HCT116 (cell line): ENCODE measurements around the gene NF2. TPM values are rescaled to one million over a fixed set of nuclear protein-coding genes. Genes with fewer than 3 reads are reported as not detected.

Source experiments
- ATAC-seq: fragments of 200-7000 bp; cut with Tn5 transposase; 2 replicates; pipeline ENCODE4 v1.9.1; 2020; ENCODE audit warnings: mild to moderate bottlenecking, moderate library complexity
- BruUV-seq: library from RNA; stranded (reverse); fragments of 400-500 nt; replicated peaks from 2 replicates; lab custom pipeline; 2021; lab: Mats Ljungman, UMichigan
- CTCF ChIA-PET: fragments of 300-600 bp; sonication (Branson Sonifier 250); formaldehyde crosslinking; loops from one replicate; lab custom pipeline; 2021; ENCODE audit warnings: antibody characterized with exemption; lab: Charles Lee
- POLR2A ChIA-PET: fragments of 300-600, 350-600 bp; sonication (Branson Sonifier 250); formaldehyde crosslinking; loops from one replicate; lab custom pipeline; 2021; ENCODE audit warnings: antibody characterized with exemption; lab: Charles Lee
- RAD21 ChIA-PET, 2 experiments: fragments of 300-600 bp; sonication (Branson Sonifier 250); formaldehyde crosslinking; loops; one replicate each; lab custom pipeline; 2023; ENCODE audit warnings: low total read pairs in 2 of 2; ENCODE audit not compliant: uncharacterized antibody in 2 of 2, unreplicated experiment in 2 of 2, low non-redundant PET in 1 of 2; lab: Charles Lee
- DNase-seq: peaks from one replicate; pipeline ENCODE4 v3.0.0-alpha.2; 2010; ENCODE audit warnings: low read depth, low spot score
- H2AFZ ChIP-seq: fragments of 200-600 bp; shearing (Covaris generic), sonication (generic); 2 replicates; pipeline ENCODE4 v1.6.1; 2017; ENCODE audit warnings: low read depth, mixed run types, mixed read lengths, antibody characterized with exemption, low read length; ENCODE audit not compliant: poor library complexity, severe bottlenecking
- H3K27ac ChIP-seq: 2 replicates; pipeline ENCODE4 v1.5.1; 2012; ENCODE audit warnings: low read depth, low read length
- H3K27me3 ChIP-seq: fragments of 200-600 bp; sonication (generic); 2 replicates; pipeline ENCODE4 v1.6.1; 2016; ENCODE audit warnings: mixed run types, low read length, mixed read lengths; ENCODE audit not compliant: insufficient read depth
- H3K36me3 ChIP-seq, 2 experiments: fragments of 200-500 bp in 1 of 2; fragments of 200-600 bp in 1 of 2; sonication (Bioruptor generic) in 1 of 2; sonication (generic) in 1 of 2; 2 replicates each; pipeline versions ENCODE4 v1.5.1 to v1.6.1; 2014 to 2016; ENCODE audit warnings: low read length in 2 of 2, inconsistent platforms in 1 of 2, mixed read lengths in 1 of 2, mixed run types in 1 of 2; ENCODE audit not compliant: insufficient read depth in 2 of 2, control insufficient read depth in 1 of 2
- H3K4me1 ChIP-seq, 2 experiments: fragments of 200-600 bp in 1 of 2; sonication (generic) in 1 of 2; 2 replicates each; pipeline versions ENCODE4 v1.5.1 to v1.6.1; 2012 to 2017; ENCODE audit warnings: low read length in 2 of 2, inconsistent platforms in 1 of 2, mild to moderate bottlenecking in 1 of 2, mixed read lengths in 1 of 2, mixed run types in 1 of 2, moderate library complexity in 1 of 2; ENCODE audit not compliant: insufficient read depth in 2 of 2, control insufficient read depth in 1 of 2
- H3K4me2 ChIP-seq: fragments of 200-600 bp; sonication (generic); 2 replicates; pipeline ENCODE4 v1.6.1; 2017; ENCODE audit warnings: mixed run types, low read length, mixed read lengths
- H3K4me3 ChIP-seq, 2 experiments: fragments of 200-600 bp in 1 of 2; sonication (generic) in 1 of 2; replicated peaks in 1 of 2; 2 replicates each; pipeline ENCODE4 v1.5.1; 2011 to 2016; ENCODE audit warnings: low read length in 2 of 2, control low read depth in 1 of 2, low read depth in 1 of 2, mild to moderate bottlenecking in 1 of 2, mixed read lengths in 1 of 2, mixed run types in 1 of 2
- H3K79me2 ChIP-seq: fragments of 200-600 bp; sonication (generic); 2 replicates; pipeline ENCODE4 v1.6.1; 2017; ENCODE audit warnings: mild to moderate bottlenecking, mixed run types, low read length, moderate library complexity, mixed read lengths; ENCODE audit not compliant: insufficient read depth
- H3K9ac ChIP-seq: fragments of 200-600 bp; sonication (generic); 2 replicates; pipeline ENCODE4 v1.6.1; 2016; ENCODE audit warnings: low read length, mixed read lengths
- H3K9me2 ChIP-seq: fragments of 200-600 bp; sonication (generic), shearing (Covaris generic); 2 replicates; pipeline ENCODE4 v1.6.1; 2017; ENCODE audit warnings: mixed run types, mild to moderate bottlenecking, moderate library complexity; ENCODE audit not compliant: insufficient read depth
- H3K9me3 ChIP-seq, 2 experiments: fragments of 200-500 bp in 1 of 2; fragments of 200-600 bp in 1 of 2; sonication (Bioruptor generic) in 1 of 2; sonication (generic) in 1 of 2; 2 replicates each; pipeline ENCODE4 v1.6.1; 2014 to 2017; ENCODE audit warnings: low read length in 2 of 2, mixed read lengths in 2 of 2, inconsistent platforms in 1 of 2, low read depth in 1 of 2, mild to moderate bottlenecking in 1 of 2, mixed run types in 1 of 2, moderate library complexity in 1 of 2; ENCODE audit not compliant: control insufficient read depth in 1 of 2, insufficient read depth in 1 of 2
- H4K20me1 ChIP-seq: fragments of 200-600 bp; sonication (generic), shearing (Covaris generic); 2 replicates; pipeline ENCODE4 v1.6.1; 2017; ENCODE audit warnings: mixed run types, mild to moderate bottlenecking, moderate library complexity; ENCODE audit not compliant: insufficient read depth
- CEBPB ChIP-seq: IDR thresholded peaks from 2 replicates; pipeline ENCODE4 v1.6.1; 2012; ENCODE audit warnings: low read depth
- EGR1 ChIP-seq: IDR thresholded peaks from 2 replicates; pipeline ENCODE4 v1.6.1; 2012; ENCODE audit warnings: low read depth
- EZH2 ChIP-seq: fragments of 200-600 bp; sonication (generic); IDR thresholded peaks from 2 replicates; pipeline ENCODE4 v1.6.1; 2017; ENCODE audit warnings: antibody characterized with exemption, mixed run types
- EZH2phosphoT487 ChIP-seq: fragments of 200-600 bp; IDR thresholded peaks from 2 replicates; pipeline ENCODE4 v1.6.1; 2018; ENCODE audit warnings: antibody characterized with exemption, borderline replicate concordance
- JUND ChIP-seq: IDR thresholded peaks from 2 replicates; pipeline ENCODE4 v1.6.1; 2012
- POLR2A ChIP-seq: IDR thresholded peaks from 2 replicates; pipeline ENCODE4 v1.7.0; 2011; ENCODE audit warnings: borderline replicate concordance; ENCODE audit not compliant: insufficient read depth, insufficient read length; ENCODE audit errors: extremely low read depth
- RAD21 ChIP-seq: IDR thresholded peaks from 2 replicates; pipeline ENCODE4 v1.6.1; 2012; ENCODE audit warnings: low read depth, mild to moderate bottlenecking
- SP1 ChIP-seq: IDR thresholded peaks from 2 replicates; pipeline ENCODE4 v1.6.1; 2012; ENCODE audit warnings: low read depth
- SRF ChIP-seq: IDR thresholded peaks from 2 replicates; pipeline ENCODE4 v1.6.1; 2012; ENCODE audit warnings: low read depth
- TCF7L2 ChIP-seq: IDR thresholded peaks from 2 replicates; pipeline ENCODE4 v1.7.0; 2011; ENCODE audit warnings: borderline replicate concordance, inconsistent platforms; ENCODE audit not compliant: insufficient read depth, insufficient read length; ENCODE audit errors: extremely low read depth
- intact Hi-C: fragments of 100-400 bp; cut with micrococcal nuclease; formaldehyde crosslinking; loops from 2 replicates; pipeline ENCODE4 v1.10.0; 2022
- total RNA-seq: library from RNA; stranded (reverse); gene quantifications from one replicate; pipeline ENCODE4 v1.2.1, GENCODE V29; 2021; ENCODE audit not compliant: unreplicated experiment
- TF ChIP-seq, protein P1 (sequence below): IDR thresholded peaks from 2 replicates; pipeline ENCODE4 v1.6.1; 2011; ENCODE audit warnings: mild to moderate bottlenecking, low read length, moderate library complexity; ENCODE audit not compliant: insufficient replicate concordance; ENCODE audit errors: extremely low read depth
- TF ChIP-seq, protein P2 (sequence below): IDR thresholded peaks from 2 replicates; pipeline ENCODE4 v1.6.1; 2012; ENCODE audit warnings: low read depth
- TF ChIP-seq, protein P3 (sequence below): IDR thresholded peaks from 2 replicates; pipeline ENCODE4 v1.6.1; 2012
- TF ChIP-seq, protein P4 (sequence below): IDR thresholded peaks from 2 replicates; pipeline ENCODE4 v1.6.1; 2012

Gene NF2
- total RNA-seq, 1 experiment from 2014 or later = 70.2 TPM

DNA sequence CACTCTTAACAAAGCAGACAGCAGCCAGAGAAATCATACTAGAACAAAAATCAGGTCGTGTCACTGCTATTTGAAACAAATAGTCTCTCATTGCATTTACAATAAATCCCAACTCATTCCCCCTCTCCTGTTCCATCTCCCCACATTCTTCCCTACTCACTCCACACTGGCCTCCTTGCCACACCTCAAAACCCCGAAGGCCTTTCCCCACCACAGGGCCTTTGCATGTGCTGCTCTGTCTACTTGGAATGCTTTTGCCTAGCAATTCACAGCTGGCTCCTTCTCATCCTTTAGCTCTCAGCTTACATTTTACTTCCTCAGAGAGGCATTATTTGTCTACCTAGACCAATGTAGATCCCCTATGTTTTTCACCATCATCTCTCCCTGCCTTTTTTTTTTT, 43.6 kb upstream of the NF2 start:
- Histone ChIP-seq H2AFZ (no peak overlapping the region), H3K4me3 (no peak overlapping the region), H3K9me3 (no peaks in the 10 kb centered on the region), H3K9ac (no peak overlapping the region), H3K79me2 (no peaks in the 10 kb centered on the region), H3K27me3 (no peaks in the 10 kb centered on the region), H3K9me2 (no peaks in the 10 kb centered on the region), H3K27ac (no peak overlapping the region), H3K4me2 (no peak overlapping the region), H4K20me1 (no peaks in the 10 kb centered on the region)
- DNase-seq = no peak
- intact Hi-C loops = no loop called here
- RAD21 ChIA-PET = no interaction called here
- ATAC-seq = no peak
- no peak for TF ChIP-seq EZH2
- no peak for TF ChIP-seq POLR2A
- TF ChIP-seq, protein P1, sequence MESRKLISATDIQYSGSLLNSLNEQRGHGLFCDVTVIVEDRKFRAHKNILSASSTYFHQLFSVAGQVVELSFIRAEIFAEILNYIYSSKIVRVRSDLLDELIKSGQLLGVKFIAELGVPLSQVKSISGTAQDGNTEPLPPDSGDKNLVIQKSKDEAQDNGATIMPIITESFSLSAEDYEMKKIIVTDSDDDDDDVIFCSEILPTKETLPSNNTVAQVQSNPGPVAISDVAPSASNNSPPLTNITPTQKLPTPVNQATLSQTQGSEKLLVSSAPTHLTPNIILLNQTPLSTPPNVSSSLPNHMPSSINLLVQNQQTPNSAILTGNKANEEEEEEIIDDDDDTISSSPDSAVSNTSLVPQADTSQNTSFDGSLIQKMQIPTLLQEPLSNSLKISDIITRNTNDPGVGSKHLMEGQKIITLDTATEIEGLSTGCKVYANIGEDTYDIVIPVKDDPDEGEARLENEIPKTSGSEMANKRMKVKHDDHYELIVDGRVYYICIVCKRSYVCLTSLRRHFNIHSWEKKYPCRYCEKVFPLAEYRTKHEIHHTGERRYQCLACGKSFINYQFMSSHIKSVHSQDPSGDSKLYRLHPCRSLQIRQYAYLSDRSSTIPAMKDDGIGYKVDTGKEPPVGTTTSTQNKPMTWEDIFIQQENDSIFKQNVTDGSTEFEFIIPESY = no peak
- TF ChIP-seq, all 23 proteins: peak for 0
- POLR2A ChIA-PET = no interaction called here
- CTCF ChIA-PET = interaction anchor here (0.7 kb wide), 1 partner anchor 10 kb away, joined by 3 read pairs; no protein-coding TSS in a partner anchor
- no peaks in the 10 kb centered on the region; a peak in 1 of 4 replicates for H3K4me1 ChIP-seq
- BruUV-seq = no TSS peak
- H3K36me3 ChIP-seq = peaks cover 8 to 50% of the 10 kb centered on the region in 2 experiments; a peak in 3 of 4 replicates

DNA sequence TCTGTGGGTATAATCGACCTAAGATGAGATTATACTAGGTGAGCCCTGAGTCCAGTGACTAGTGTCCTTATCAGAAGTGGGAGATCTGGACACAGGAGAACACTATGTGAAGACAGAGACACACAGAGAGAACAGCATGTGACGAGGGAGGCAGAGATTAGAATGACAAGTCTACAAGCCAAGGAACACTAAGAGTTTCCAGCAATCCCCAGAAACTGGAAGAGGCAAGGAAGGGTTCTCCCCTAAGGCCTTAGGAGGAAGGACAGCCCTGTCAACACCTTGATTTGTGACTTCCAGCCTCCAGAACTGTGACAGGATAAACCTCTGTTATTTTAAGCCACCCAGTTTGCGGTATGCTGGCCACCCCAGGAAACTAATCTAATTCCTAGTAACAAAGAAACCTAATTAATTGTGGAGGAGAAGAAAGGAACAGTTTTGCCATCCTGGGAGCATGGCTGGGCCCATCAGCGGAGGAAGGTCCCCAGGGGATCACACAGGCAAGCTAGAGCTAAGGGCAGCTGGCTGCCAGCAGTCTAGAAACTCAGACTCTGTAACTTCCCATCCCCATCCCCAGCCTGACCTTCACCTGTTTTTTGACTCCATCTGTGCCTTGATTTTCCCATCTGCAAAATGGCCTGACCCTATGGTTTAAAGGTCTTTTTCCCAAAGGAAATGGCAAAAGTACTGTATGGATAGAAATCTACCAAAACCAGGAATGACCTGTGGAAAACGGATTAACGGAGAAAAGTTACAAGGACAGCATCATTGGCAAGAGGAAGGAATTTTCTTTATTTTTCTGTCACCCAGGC, 39.6 kb upstream of the NF2 start:
- ChIA-PET RAD21 (no interaction called here), POLR2A (no interaction called here), CTCF (interaction anchor here (0.8 kb wide), 1 partner anchor 10 kb away, joined by 5 read pairs; the partner anchor contains the start of gene THOC5)
- no peaks in the 10 kb centered on the region for H3K79me2 ChIP-seq
- H3K4me2 ChIP-seq = no peak overlapping the region
- peaks cover 13 to 26% of the 10 kb centered on the region in 2 experiments; a peak in 3 of 4 replicates for H3K36me3 ChIP-seq
- no peaks in the 10 kb centered on the region for H3K9me2 ChIP-seq
- H3K27ac ChIP-seq = no peak overlapping the region
- no peak overlapping the region for H3K9ac ChIP-seq
- intact Hi-C loops = no loop called here
- no peaks in the 10 kb centered on the region for H4K20me1 ChIP-seq
- no TSS peak for BruUV-seq
- no peaks in the 10 kb centered on the region for H3K9me3 ChIP-seq
- no peak for ATAC-seq
- DNase-seq = no peak
- H3K27me3 ChIP-seq = no peaks in the 10 kb centered on the region
- H3K4me3 ChIP-seq = no peak overlapping the region
- no peak overlapping the region for H2AFZ ChIP-seq
- no peaks in the 10 kb centered on the region for H3K4me1 ChIP-seq
- TF ChIP-seq JUND (no peak), SRF (no peak), SP1 (no peak), TCF7L2 (no peak), RAD21 (no peak), EZH2phosphoT487 (no peak), CEBPB (no peak), EGR1 (no peak), POLR2A (no peak)
- TF ChIP-seq, protein P2, sequence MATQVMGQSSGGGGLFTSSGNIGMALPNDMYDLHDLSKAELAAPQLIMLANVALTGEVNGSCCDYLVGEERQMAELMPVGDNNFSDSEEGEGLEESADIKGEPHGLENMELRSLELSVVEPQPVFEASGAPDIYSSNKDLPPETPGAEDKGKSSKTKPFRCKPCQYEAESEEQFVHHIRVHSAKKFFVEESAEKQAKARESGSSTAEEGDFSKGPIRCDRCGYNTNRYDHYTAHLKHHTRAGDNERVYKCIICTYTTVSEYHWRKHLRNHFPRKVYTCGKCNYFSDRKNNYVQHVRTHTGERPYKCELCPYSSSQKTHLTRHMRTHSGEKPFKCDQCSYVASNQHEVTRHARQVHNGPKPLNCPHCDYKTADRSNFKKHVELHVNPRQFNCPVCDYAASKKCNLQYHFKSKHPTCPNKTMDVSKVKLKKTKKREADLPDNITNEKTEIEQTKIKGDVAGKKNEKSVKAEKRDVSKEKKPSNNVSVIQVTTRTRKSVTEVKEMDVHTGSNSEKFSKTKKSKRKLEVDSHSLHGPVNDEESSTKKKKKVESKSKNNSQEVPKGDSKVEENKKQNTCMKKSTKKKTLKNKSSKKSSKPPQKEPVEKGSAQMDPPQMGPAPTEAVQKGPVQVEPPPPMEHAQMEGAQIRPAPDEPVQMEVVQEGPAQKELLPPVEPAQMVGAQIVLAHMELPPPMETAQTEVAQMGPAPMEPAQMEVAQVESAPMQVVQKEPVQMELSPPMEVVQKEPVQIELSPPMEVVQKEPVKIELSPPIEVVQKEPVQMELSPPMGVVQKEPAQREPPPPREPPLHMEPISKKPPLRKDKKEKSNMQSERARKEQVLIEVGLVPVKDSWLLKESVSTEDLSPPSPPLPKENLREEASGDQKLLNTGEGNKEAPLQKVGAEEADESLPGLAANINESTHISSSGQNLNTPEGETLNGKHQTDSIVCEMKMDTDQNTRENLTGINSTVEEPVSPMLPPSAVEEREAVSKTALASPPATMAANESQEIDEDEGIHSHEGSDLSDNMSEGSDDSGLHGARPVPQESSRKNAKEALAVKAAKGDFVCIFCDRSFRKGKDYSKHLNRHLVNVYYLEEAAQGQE = no peak
- TF ChIP-seq, protein P3, sequence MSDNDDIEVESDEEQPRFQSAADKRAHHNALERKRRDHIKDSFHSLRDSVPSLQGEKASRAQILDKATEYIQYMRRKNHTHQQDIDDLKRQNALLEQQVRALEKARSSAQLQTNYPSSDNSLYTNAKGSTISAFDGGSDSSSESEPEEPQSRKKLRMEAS = no peak
- TF ChIP-seq, protein P4, sequence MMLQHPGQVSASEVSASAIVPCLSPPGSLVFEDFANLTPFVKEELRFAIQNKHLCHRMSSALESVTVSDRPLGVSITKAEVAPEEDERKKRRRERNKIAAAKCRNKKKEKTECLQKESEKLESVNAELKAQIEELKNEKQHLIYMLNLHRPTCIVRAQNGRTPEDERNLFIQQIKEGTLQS = no peak
